ENCODE results near the gene DCHS2. TPM values are rescaled to one million over a fixed set of nuclear protein-coding genes. Genes with fewer than 3 reads are reported as not detected.

DCHS2 gene
- total RNA-seq, 1 donor = under 0.01 TPM

GRCh38 chr4:154399259-154399974 is 92.2 kb downstream of the DCHS2 start:
- TF ChIP-seq, protein P1, sequence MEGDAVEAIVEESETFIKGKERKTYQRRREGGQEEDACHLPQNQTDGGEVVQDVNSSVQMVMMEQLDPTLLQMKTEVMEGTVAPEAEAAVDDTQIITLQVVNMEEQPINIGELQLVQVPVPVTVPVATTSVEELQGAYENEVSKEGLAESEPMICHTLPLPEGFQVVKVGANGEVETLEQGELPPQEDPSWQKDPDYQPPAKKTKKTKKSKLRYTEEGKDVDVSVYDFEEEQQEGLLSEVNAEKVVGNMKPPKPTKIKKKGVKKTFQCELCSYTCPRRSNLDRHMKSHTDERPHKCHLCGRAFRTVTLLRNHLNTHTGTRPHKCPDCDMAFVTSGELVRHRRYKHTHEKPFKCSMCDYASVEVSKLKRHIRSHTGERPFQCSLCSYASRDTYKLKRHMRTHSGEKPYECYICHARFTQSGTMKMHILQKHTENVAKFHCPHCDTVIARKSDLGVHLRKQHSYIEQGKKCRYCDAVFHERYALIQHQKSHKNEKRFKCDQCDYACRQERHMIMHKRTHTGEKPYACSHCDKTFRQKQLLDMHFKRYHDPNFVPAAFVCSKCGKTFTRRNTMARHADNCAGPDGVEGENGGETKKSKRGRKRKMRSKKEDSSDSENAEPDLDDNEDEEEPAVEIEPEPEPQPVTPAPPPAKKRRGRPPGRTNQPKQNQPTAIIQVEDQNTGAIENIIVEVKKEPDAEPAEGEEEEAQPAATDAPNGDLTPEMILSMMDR (IDR thresholded peaks at IDR 0.05; ENCODE audit: extremely low read depth, low read depth, low read length) = peak; percentile 31
- DNase-seq (ENCODE audit: insufficient read length, low spot score, missing footprints) = no peak
- H4K20me1 ChIP-seq (ENCODE audit: insufficient read depth, low read length) = no peaks in the 10 kb centered on the region
- no peaks in the 10 kb centered on the region for H3K4me1 ChIP-seq (ENCODE audit: insufficient read depth, low read length)
- H2AFZ ChIP-seq (ENCODE audit: low read length) = no peak overlapping the region
- no peaks in the 10 kb centered on the region for H3K9me3 ChIP-seq (ENCODE audit: low read depth, low read length)
- no peak overlapping the region for H3K27ac ChIP-seq (ENCODE audit: low read depth, low read length)
- no peaks in the 10 kb centered on the region for H3K36me3 ChIP-seq (ENCODE audit: insufficient read depth, low read length)
- H3K27me3 ChIP-seq (ENCODE audit: insufficient read depth, low read length) = no peaks in the 10 kb centered on the region
- no peaks in the 10 kb centered on the region for H3K79me2 ChIP-seq (ENCODE audit: insufficient read depth, low read length)
- H3K4me3 ChIP-seq (ENCODE audit: insufficient read depth, low read length) = peak overlapping the region; percentile 4
- H3K4me2 ChIP-seq (ENCODE audit: insufficient read depth, low read length) = peak overlapping the region; percentile 29

GRCh38 chr4:154390324-154390723 is 101.3 kb downstream of the DCHS2 start:
- TF ChIP-seq, protein P1 (IDR thresholded peaks at IDR 0.05; ENCODE audit: extremely low read depth, low read depth, low read length) = no peak
- H3K4me2 ChIP-seq (ENCODE audit: insufficient read depth, low read length) = no peak overlapping the region

DNA sequence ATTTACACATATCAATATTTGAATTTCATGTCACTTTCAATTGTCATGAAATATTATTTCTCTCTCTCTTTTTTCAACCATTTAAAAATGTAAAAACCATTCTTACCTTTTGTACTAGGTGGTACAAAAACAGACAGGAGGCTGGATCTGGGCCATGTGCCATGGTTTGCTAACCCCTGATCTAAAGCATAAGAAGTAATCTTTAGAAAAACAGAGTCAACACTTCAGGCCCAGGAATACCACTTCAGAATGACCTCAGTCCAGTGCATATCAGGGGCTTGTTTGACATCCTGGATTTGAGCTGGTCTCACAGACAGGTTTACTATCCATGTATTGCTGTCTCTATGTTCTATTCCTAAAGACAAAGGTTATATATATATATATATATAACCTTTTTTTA is 102.5 kb downstream of the DCHS2 start:
- Histone ChIP-seq H4K20me1 (ENCODE audit: insufficient read depth, low read length) (no peaks in the 10 kb centered on the region), H3K79me2 (ENCODE audit: insufficient read depth, low read length) (no peaks in the 10 kb centered on the region), H3K4me2 (ENCODE audit: insufficient read depth, low read length) (no peak overlapping the region), H3K27ac (ENCODE audit: low read depth, low read length) (no peak overlapping the region), H3K36me3 (ENCODE audit: insufficient read depth, low read length) (no peaks in the 10 kb centered on the region), H2AFZ (ENCODE audit: low read length) (no peak overlapping the region), H3K4me1 (ENCODE audit: insufficient read depth, low read length) (no peaks in the 10 kb centered on the region), H3K9me3 (ENCODE audit: low read depth, low read length) (no peaks in the 10 kb centered on the region), H3K4me3 (ENCODE audit: insufficient read depth, low read length) (no peak overlapping the region), H3K27me3 (ENCODE audit: insufficient read depth, low read length) (no peaks in the 10 kb centered on the region)
- TF ChIP-seq, protein P1 (IDR thresholded peaks at IDR 0.05; ENCODE audit: extremely low read depth, low read depth, low read length) = no peak
- no peak for DNase-seq (ENCODE audit: insufficient read length, low spot score, missing footprints)

More at GRCh38 chr4:154390324-154390723, 101.3 kb downstream of the DCHS2 start:
- Histone ChIP-seq H3K27me3 (ENCODE audit: insufficient read depth, low read length) (no peaks in the 10 kb centered on the region), H3K9me3 (ENCODE audit: low read depth, low read length) (no peaks in the 10 kb centered on the region), H3K36me3 (ENCODE audit: insufficient read depth, low read length) (no peaks in the 10 kb centered on the region), H2AFZ (ENCODE audit: low read length) (no peak overlapping the region), H3K79me2 (ENCODE audit: insufficient read depth, low read length) (no peaks in the 10 kb centered on the region), H3K4me1 (ENCODE audit: insufficient read depth, low read length) (no peaks in the 10 kb centered on the region), H4K20me1 (ENCODE audit: insufficient read depth, low read length) (no peaks in the 10 kb centered on the region), H3K27ac (ENCODE audit: low read depth, low read length) (no peak overlapping the region), H3K4me3 (ENCODE audit: insufficient read depth, low read length) (no peak overlapping the region)
- DNase-seq (ENCODE audit: insufficient read length, low spot score, missing footprints) = no peak

DNA sequence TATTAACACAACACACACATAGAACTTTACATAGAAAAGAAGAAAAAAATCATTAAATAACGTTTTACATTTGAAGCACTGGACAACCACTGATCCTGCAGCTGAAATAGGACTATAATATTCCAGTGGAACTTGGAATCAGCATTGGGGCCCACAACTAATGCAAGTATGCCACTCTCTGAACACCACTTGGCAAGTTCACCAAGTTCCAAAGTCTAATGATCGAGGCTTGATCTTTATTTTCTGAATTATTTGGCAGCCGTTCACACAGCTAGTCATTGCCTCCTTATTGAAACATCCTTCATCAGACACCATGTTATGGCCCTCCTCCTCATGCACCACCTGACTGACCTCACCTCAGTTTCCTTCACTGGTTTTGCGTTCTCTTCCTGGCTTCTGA is 107.6 kb downstream of the DCHS2 start:
- TF ChIP-seq, protein P1 (IDR thresholded peaks at IDR 0.05; ENCODE audit: extremely low read depth, low read depth, low read length) = no peak
- Histone ChIP-seq H3K4me3 (ENCODE audit: insufficient read depth, low read length) (no peak overlapping the region), H3K9me3 (ENCODE audit: low read depth, low read length) (no peaks in the 10 kb centered on the region), H3K4me1 (ENCODE audit: insufficient read depth, low read length) (no peaks in the 10 kb centered on the region), H4K20me1 (ENCODE audit: insufficient read depth, low read length) (no peaks in the 10 kb centered on the region), H3K36me3 (ENCODE audit: insufficient read depth, low read length) (no peaks in the 10 kb centered on the region), H3K79me2 (ENCODE audit: insufficient read depth, low read length) (no peaks in the 10 kb centered on the region), H3K27ac (ENCODE audit: low read depth, low read length) (no peak overlapping the region), H3K4me2 (ENCODE audit: insufficient read depth, low read length) (no peak overlapping the region), H2AFZ (ENCODE audit: low read length) (no peak overlapping the region), H3K27me3 (ENCODE audit: insufficient read depth, low read length) (no peaks in the 10 kb centered on the region)
- no peak for DNase-seq (ENCODE audit: insufficient read length, low spot score, missing footprints)
